Measurements from ENCODE around the gene PRPF19. TPM values are rescaled to one million over a fixed set of nuclear protein-coding genes. Genes with fewer than 3 reads are reported as not detected.

The PRPF19 gene
- total and polyA plus RNA-seq, 9 of the 15 experiments (the other 6 are each of a cell fraction or from before 2014, with no cell fraction given), result 9.4 to 212 (median 73.2) TPM

- ATAC-seq (no peak; the same call in 2 of the 3 replicates), FAIRE-seq (no peak), DNase-seq (ENCODE audit: extremely low read depth in 1 of 4, low spot score in 3 of 4) (no peak)
- no peak overlapping the region for H3K9ac ChIP-seq (ENCODE audit: insufficient read depth in 1 of 2, low read depth in 2 of 2, low read length in 2 of 2)
- H3K4me2 ChIP-seq (ENCODE audit: insufficient read depth, low read length), result no peak overlapping the region
- H4K20me1 ChIP-seq (replicated peaks; ENCODE audit: control insufficient read depth, insufficient read depth, low read length), result 0 out of 2 replicates have a peak, but pooled peaks cover 3% of the 10 kb centered on the region
- no TSS peak for BruUV-seq (replicated peaks)
- no peak overlapping the region for H2AFZ ChIP-seq (ENCODE audit: low read depth, low read length)
- no peaks in the 10 kb centered on the region for H3K79me2 ChIP-seq (ENCODE audit: control insufficient read depth, insufficient read depth, low read length)
- no peaks in the 10 kb centered on the region for H3K9me3 ChIP-seq (replicated peaks; ENCODE audit: control insufficient read depth, insufficient read depth, low read depth, low read length)
- WGBS (ENCODE audit: insufficient coverage, low coverage, missing lambda C conversion rate), result 3% methylated on average over 3 of the region's 3 CpGs
- CTCF ChIA-PET (ENCODE audit: low intra/inter-chr PET ratio), result no interaction called here
- peaks cover 0 to 6% of the 10 kb centered on the region in 2 experiments; a peak in 3 of 5 replicates for H3K4me1 ChIP-seq (replicated peaks in 1 of 2; ENCODE audit: control insufficient read depth in 2 of 2, insufficient read depth in 2 of 2, low read length in 2 of 2)
- H3K4me3 ChIP-seq, result no peak overlapping the region
- no peak for TF ChIP-seq ZNF76 (CRISPR knock-in tag; IDR thresholded peaks at IDR 0.05; ENCODE audit: borderline replicate concordance)
- no peak for TF ChIP-seq ZNF592 (IDR thresholded peaks at IDR 0.05)
- 0 out of 2 replicates have a peak, but pooled peaks have one; percentile 48 for TF ChIP-seq PTBP1 (IDR thresholded peaks at IDR 0.05; ENCODE audit: low read depth, low read length)
- TF ChIP-seq SMARCA5 (IDR thresholded peaks at IDR 0.05), result 0 out of 2 replicates have a peak, but pooled peaks have one; percentile 20
- no peak for TF ChIP-seq ZNF239 (CRISPR knock-in tag; IDR thresholded peaks at IDR 0.05)
- TF ChIP-seq ZFP36 (IDR thresholded peaks at IDR 0.05; ENCODE audit: low read depth, low read length, partially characterized antibody), result peak; percentile 34
- no peak for TF ChIP-seq SETDB1 (IDR thresholded peaks at IDR 0.05; ENCODE audit: low read length)
- no peak overlapping the region for H3K27ac ChIP-seq (ENCODE audit: extremely low read depth, low read depth, low read length)
- intact Hi-C loops (cut with micrococcal nuclease), result no loop called here
- H3K9me1 ChIP-seq (ENCODE audit: control insufficient read depth, insufficient read depth, low read length), result no peaks in the 10 kb centered on the region
- no peaks in the 10 kb centered on the region for H3K36me3 ChIP-seq (ENCODE audit: control insufficient read depth, insufficient read depth, low read length)
- in situ Hi-C loops (cut with MboI), result no loop called here
- POLR2A ChIA-PET, result no interaction called here
- peaks cover 35 to 73% of the 10 kb centered on the region in 2 experiments; a peak in 4 of 5 replicates for H3K27me3 ChIP-seq (ENCODE audit: control insufficient read depth in 2 of 2, insufficient read depth in 2 of 2, low read length in 2 of 2)
Observed at GRCh38 chr11:60952742-60953170, 46.4 kb upstream of the PRPF19 start.
